ENCODE results near the gene MELK.
"Not testable (repeated sequence)": the region's sequence is repeated elsewhere in the genome, so short reads cannot be mapped to it uniquely, and the experiment has no call there.

MELK gene

GRCh38 chr9:36572515-36573418, at the start of gene MELK:
Gene MELK (plus strand): TSS chr9:36572895. CDS start chr9:36581682, 8,787 bp downstream.
- DNase-seq: peak; percentile 84

- no peak for DNase-seq
Observed at GRCh38 chr9:36530224-36530623, 42.5 kb upstream of the MELK start.

GRCh38 chr9:36532353-36532752, 40.3 kb upstream of the MELK start:
- no peak for DNase-seq

- DNase-seq: not testable (repeated sequence)
Observed at GRCh38 chr9:36533726-36534125, 39.0 kb upstream of the MELK start.

GRCh38 chr9:36535107-36535506, 37.6 kb upstream of the MELK start:
- DNase-seq: no peak

- DNase-seq: no peak
Observed at GRCh38 chr9:36537861-36538260, 34.8 kb upstream of the MELK start.

- no peak for DNase-seq
Observed at GRCh38 chr9:36542355-36542754, 30.3 kb upstream of the MELK start.

- DNase-seq: no peak
Observed at GRCh38 chr9:36543916-36544315, 28.8 kb upstream of the MELK start.

- DNase-seq: no peak
Observed at GRCh38 chr9:36547598-36547997, 25.1 kb upstream of the MELK start.

GRCh38 chr9:36548454-36548853, 24.2 kb upstream of the MELK start:
- DNase-seq: no peak

- no peak for DNase-seq
Observed at GRCh38 chr9:36550135-36550534, 22.6 kb upstream of the MELK start.

GRCh38 chr9:36550631-36551098, 22.0 kb upstream of the MELK start:
- DNase-seq: not testable (repeated sequence)

GRCh38 chr9:36551129-36551528, 21.6 kb upstream of the MELK start:
- no peak for DNase-seq

- no peak for DNase-seq
Observed at GRCh38 chr9:36551910-36552309, 20.8 kb upstream of the MELK start.

- no peak for DNase-seq
Observed at GRCh38 chr9:36559036-36559695, 13.5 kb upstream of the MELK start.

- no peak for DNase-seq
Observed at GRCh38 chr9:36560771-36561170, 11.9 kb upstream of the MELK start.

GRCh38 chr9:36562801-36563200, 9.9 kb upstream of the MELK start:
- DNase-seq: not testable (repeated sequence)

GRCh38 chr9:36566813-36567221, 5.9 kb upstream of the MELK start:
- DNase-seq: no peak

- DNase-seq: not testable (repeated sequence)
Observed at GRCh38 chr9:36568681-36569080, 4.0 kb upstream of the MELK start.

GRCh38 chr9:36571333-36571732, 1.4 kb upstream of the MELK start:
- no peak for DNase-seq

- not testable (repeated sequence) for DNase-seq
Observed at GRCh38 chr9:36574045-36574444, 1.4 kb downstream of the MELK start.

GRCh38 chr9:36575411-36575882, 2.8 kb downstream of the MELK start:
- no peak for DNase-seq

GRCh38 chr9:36576866-36577265, 4.2 kb downstream of the MELK start:
- DNase-seq: no peak

Measured in stimulated activated CD4-positive, alpha-beta T cell treated with anti-CD3 and anti-CD28 coated beads, Interleukin-12 subunit alpha, Interleukin-12 subunit beta, amount 100 ng/mL, for 4 hours (primary cell).